GM23338 (cell line): ENCODE results near the gene DYSF. TPM values are rescaled to one million over a fixed set of nuclear protein-coding genes. Genes with fewer than 3 reads are reported as not detected.

Source experiments
- ATAC-seq: fragments of 200-7000 bp; cut with Tn5 transposase; 3 replicates; pipeline ENCODE4 v1.9.1; 2020
- DNase-seq: peaks from one replicate; pipeline ENCODE4 v3.0.0-alpha.2; 2015; ENCODE audit warnings: low spot score
- H2AFZ ChIP-seq: fragments of 200-600 bp; sonication (generic); 2 replicates; pipeline ENCODE4 v1.8.0; 2016; ENCODE audit warnings: antibody characterized with exemption, mild to moderate bottlenecking, moderate library complexity
- H3F3A ChIP-seq: fragments of 200-600 bp; sonication (generic); replicated peaks from 2 replicates; pipeline ENCODE4 v1.8.0; 2017; ENCODE audit warnings: antibody characterized with exemption, mixed run types, low read depth
- H3K27ac ChIP-seq: fragments of 200-600 bp; sonication (generic); 2 replicates; pipeline ENCODE4 v1.6.1; 2016; ENCODE audit warnings: low read depth
- H3K27me3 ChIP-seq: fragments of 200-600 bp; sonication (generic); 2 replicates; pipeline ENCODE4 v1.8.0; 2016; ENCODE audit warnings: mild to moderate bottlenecking, mixed run types, moderate library complexity; ENCODE audit not compliant: insufficient read depth
- H3K36me3 ChIP-seq: fragments of 200-600 bp; sonication (generic); 2 replicates; pipeline ENCODE4 v1.8.0; 2016; ENCODE audit warnings: mild to moderate bottlenecking; ENCODE audit not compliant: insufficient read depth
- H3K4me1 ChIP-seq: fragments of 200-600 bp; sonication (generic); 2 replicates; pipeline ENCODE4 v1.8.0; 2016; ENCODE audit warnings: mild to moderate bottlenecking, moderate library complexity; ENCODE audit not compliant: insufficient read depth
- H3K4me2 ChIP-seq: fragments of 200-600 bp; sonication (generic); 2 replicates; pipeline ENCODE4 v1.7.1; 2017; ENCODE audit warnings: mixed run types
- H3K4me3 ChIP-seq: fragments of 200-600 bp; sonication (generic); 2 replicates; pipeline ENCODE4 v1.6.1; 2016; ENCODE audit warnings: mixed run types
- H3K79me2 ChIP-seq: fragments of 200-600 bp; sonication (generic); replicated peaks from 2 replicates; pipeline ENCODE4 v1.8.0; 2017; ENCODE audit warnings: mild to moderate bottlenecking; ENCODE audit not compliant: insufficient read depth
- H3K9me2 ChIP-seq: fragments of 200-600 bp; sonication (generic); 2 replicates; pipeline ENCODE4 v1.8.0; 2017; ENCODE audit not compliant: insufficient read depth
- H4K20me1 ChIP-seq: fragments of 200-600 bp; sonication (generic); replicated peaks from 2 replicates; pipeline ENCODE4 v1.8.0; 2017; ENCODE audit warnings: mild to moderate bottlenecking; ENCODE audit not compliant: insufficient read depth
- H3K27ac Mint-ChIP-seq: 2 replicates; pipeline ENCODE4 v1.8.0; 2020; ENCODE audit warnings: inconsistent platforms, mild to moderate bottlenecking, moderate library complexity, mixed read lengths
- H3K27me3 Mint-ChIP-seq: 3 replicates; pipeline ENCODE4 v1.8.0; 2022; ENCODE audit warnings: low read depth, mild to moderate bottlenecking, moderate library complexity, mixed read lengths, inconsistent platforms; ENCODE audit not compliant: insufficient read depth, poor library complexity
- H3K36me3 Mint-ChIP-seq: 3 replicates; pipeline ENCODE4 v1.8.0; 2021; ENCODE audit warnings: low read depth, mild to moderate bottlenecking, inconsistent platforms, moderate library complexity, mixed read lengths
- H3K4me1 Mint-ChIP-seq: 3 replicates; pipeline ENCODE4 v1.8.0; 2020; ENCODE audit warnings: mild to moderate bottlenecking, inconsistent platforms, mixed read lengths
- H3K4me3 Mint-ChIP-seq: 3 replicates; pipeline ENCODE4 v1.8.0; 2021; ENCODE audit warnings: moderate library complexity, mild to moderate bottlenecking, inconsistent platforms, mixed read lengths
- H3K9me3 Mint-ChIP-seq: 3 replicates; pipeline ENCODE4 v1.8.0; 2020; ENCODE audit warnings: moderate library complexity, mild to moderate bottlenecking, inconsistent platforms, mixed read lengths
- CREB1 ChIP-seq: fragments of 250-450 bp; sonication (Bioruptor Pico); IDR thresholded peaks from 2 replicates; pipeline ENCODE4 v1.5.0; 2020; ENCODE audit warnings: low read depth, mild to moderate bottlenecking, moderate library complexity
- CTCF ChIP-seq, 2 experiments: fragments of 200-600 bp in 1 of 2; sonication (generic) in 1 of 2; conservative IDR thresholded peaks; 2 replicates each; pipeline versions ENCODE4 v1.5.1 to v1.6.1; 2016 to 2017; ENCODE audit warnings: antibody characterized with exemption in 2 of 2, low read depth in 2 of 2, mild to moderate bottlenecking in 2 of 2, moderate library complexity in 1 of 2
- ETS1 ChIP-seq: IDR thresholded peaks from 2 replicates; pipeline ENCODE4 v1.6.1; 2016; ENCODE audit warnings: antibody characterized with exemption
- EZH2 ChIP-seq: fragments of 200-600 bp; sonication (generic); IDR thresholded peaks from one replicate; pipeline ENCODE4 v1.8.0; 2017; ENCODE audit warnings: antibody characterized with exemption, mild to moderate bottlenecking, low read depth; ENCODE audit not compliant: unreplicated experiment
- EZH2phosphoT487 ChIP-seq: fragments of 200-600 bp; sonication (generic); IDR thresholded peaks from one replicate; pipeline ENCODE4 v1.8.1; 2018; ENCODE audit warnings: antibody characterized with exemption; ENCODE audit not compliant: unreplicated experiment
- JUNB ChIP-seq: IDR thresholded peaks from one replicate; pipeline ENCODE4 v1.6.1; 2016; ENCODE audit warnings: antibody characterized with exemption; ENCODE audit not compliant: unreplicated experiment
- NANOG ChIP-seq: IDR thresholded peaks from 2 replicates; pipeline ENCODE4 v1.6.1; 2016; ENCODE audit warnings: antibody characterized with exemption, borderline replicate concordance
- POLR2AphosphoS5 ChIP-seq: IDR thresholded peaks from 2 replicates; pipeline ENCODE4 v1.6.1; 2016; ENCODE audit warnings: antibody characterized with exemption, low read depth
- STAT1 ChIP-seq: IDR thresholded peaks from one replicate; pipeline ENCODE4 v1.6.1; 2016; ENCODE audit warnings: antibody characterized with exemption; ENCODE audit not compliant: unreplicated experiment
- ZNF114 ChIP-seq: fragments of 250-450 bp; sonication (Bioruptor Pico); IDR thresholded peaks from 2 replicates; pipeline ENCODE4 v1.5.0; 2020; ENCODE audit warnings: mild to moderate bottlenecking, moderate library complexity
- ZNF331 ChIP-seq: fragments of 250-450 bp; sonication (Bioruptor Pico); IDR thresholded peaks from 2 replicates; pipeline ENCODE4 v1.5.0; 2020; ENCODE audit warnings: low read depth, mild to moderate bottlenecking, moderate library complexity
- ZNF462 ChIP-seq: fragments of 250-450 bp; sonication (Bioruptor Pico); IDR thresholded peaks from 2 replicates; pipeline ENCODE4 v1.5.0; 2020; ENCODE audit warnings: mild to moderate bottlenecking, moderate library complexity
- polyA plus RNA-seq: library from polyadenylated mRNA; unstranded; fragments of >200 nt; fragmentation: Nextera tagmentation; extraction: Ambion mirVana; gene quantifications from 2 replicates; pipeline ENCODE4 v1.2.1, GENCODE V29; 2016
- total RNA-seq: library from RNA; depleted of rRNA; stranded (reverse); fragments of >200 nt; shearing (Covaris generic); gene quantifications from 2 replicates; pipeline ENCODE4 v1.2.3, GENCODE V29; 2014
- TF ChIP-seq, protein P1 (sequence below): IDR thresholded peaks from one replicate; pipeline ENCODE4 v1.6.1; 2018; ENCODE audit warnings: antibody characterized with exemption; ENCODE audit not compliant: unreplicated experiment

DYSF gene
- total and polyA plus RNA-seq, 2 experiments from 2014 or later: 7.3 to 21.3 TPM

DNA sequence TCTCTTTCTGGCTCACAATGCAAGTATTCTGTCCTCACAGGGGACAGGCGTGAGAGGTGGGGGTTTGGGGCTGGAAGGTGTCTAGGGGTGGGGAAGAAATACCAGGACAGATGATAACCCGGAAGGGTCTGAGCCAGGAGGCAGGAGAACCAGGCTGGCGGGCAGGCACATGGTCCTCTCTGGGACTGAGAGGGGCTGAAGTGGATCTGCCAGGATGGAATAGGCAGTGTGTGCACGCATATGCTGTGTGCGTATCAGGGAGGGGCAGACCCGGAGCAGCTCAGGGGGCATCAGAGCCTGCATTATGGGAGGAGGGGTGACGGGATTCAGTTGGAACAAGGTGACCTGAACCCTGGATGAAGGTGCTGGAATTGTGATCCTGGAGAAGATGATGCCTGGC lies 157.3 kb downstream of the DYSF start:
- no peak for TF ChIP-seq JUNB
- no peak for TF ChIP-seq EZH2phosphoT487
- no peak for TF ChIP-seq ZNF114
- TF ChIP-seq NANOG: no peak
- no peak for TF ChIP-seq ZNF331
- TF ChIP-seq CTCF (conservative IDR thresholded peaks at IDR 0.05; ENCODE audit: low read depth in 2 of 2): no peak
- TF ChIP-seq POLR2AphosphoS5: no peak
- TF ChIP-seq ZNF462 (CRISPR knock-in tag): no peak
- TF ChIP-seq STAT1: no peak
- no peak for TF ChIP-seq EZH2
- no peak for TF ChIP-seq ETS1
- TF ChIP-seq CREB1 (CRISPR knock-in tag): no peak
- TF ChIP-seq, protein P1, sequence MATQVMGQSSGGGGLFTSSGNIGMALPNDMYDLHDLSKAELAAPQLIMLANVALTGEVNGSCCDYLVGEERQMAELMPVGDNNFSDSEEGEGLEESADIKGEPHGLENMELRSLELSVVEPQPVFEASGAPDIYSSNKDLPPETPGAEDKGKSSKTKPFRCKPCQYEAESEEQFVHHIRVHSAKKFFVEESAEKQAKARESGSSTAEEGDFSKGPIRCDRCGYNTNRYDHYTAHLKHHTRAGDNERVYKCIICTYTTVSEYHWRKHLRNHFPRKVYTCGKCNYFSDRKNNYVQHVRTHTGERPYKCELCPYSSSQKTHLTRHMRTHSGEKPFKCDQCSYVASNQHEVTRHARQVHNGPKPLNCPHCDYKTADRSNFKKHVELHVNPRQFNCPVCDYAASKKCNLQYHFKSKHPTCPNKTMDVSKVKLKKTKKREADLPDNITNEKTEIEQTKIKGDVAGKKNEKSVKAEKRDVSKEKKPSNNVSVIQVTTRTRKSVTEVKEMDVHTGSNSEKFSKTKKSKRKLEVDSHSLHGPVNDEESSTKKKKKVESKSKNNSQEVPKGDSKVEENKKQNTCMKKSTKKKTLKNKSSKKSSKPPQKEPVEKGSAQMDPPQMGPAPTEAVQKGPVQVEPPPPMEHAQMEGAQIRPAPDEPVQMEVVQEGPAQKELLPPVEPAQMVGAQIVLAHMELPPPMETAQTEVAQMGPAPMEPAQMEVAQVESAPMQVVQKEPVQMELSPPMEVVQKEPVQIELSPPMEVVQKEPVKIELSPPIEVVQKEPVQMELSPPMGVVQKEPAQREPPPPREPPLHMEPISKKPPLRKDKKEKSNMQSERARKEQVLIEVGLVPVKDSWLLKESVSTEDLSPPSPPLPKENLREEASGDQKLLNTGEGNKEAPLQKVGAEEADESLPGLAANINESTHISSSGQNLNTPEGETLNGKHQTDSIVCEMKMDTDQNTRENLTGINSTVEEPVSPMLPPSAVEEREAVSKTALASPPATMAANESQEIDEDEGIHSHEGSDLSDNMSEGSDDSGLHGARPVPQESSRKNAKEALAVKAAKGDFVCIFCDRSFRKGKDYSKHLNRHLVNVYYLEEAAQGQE: no peak
- no peak overlapping the region for H3K4me2 ChIP-seq
- DNase-seq (no peak), ATAC-seq (no peak)
- H3K79me2 ChIP-seq: no peaks in the 10 kb centered on the region
- no peaks in the 10 kb centered on the region for H3K4me1 ChIP-seq
- peaks cover 14% of the 10 kb centered on the region for H3K27me3 Mint-ChIP-seq
- H3K9me3 Mint-ChIP-seq: no peaks in the 10 kb centered on the region
- H3K27ac ChIP-seq: no peak overlapping the region
- no peaks in the 10 kb centered on the region for H3K36me3 ChIP-seq
- no peak overlapping the region for H2AFZ ChIP-seq
- H3K4me1 Mint-ChIP-seq: peaks cover 5% of the 10 kb centered on the region
- H3K4me3 ChIP-seq: no peak overlapping the region
- H3F3A ChIP-seq: no peaks in the 10 kb centered on the region
- no peaks in the 10 kb centered on the region for H3K27me3 ChIP-seq
- H3K4me3 Mint-ChIP-seq: no peak overlapping the region
- H3K9me2 ChIP-seq: 0 out of 2 replicates have a peak, but pooled peaks cover 5% of the 10 kb centered on the region
- H3K36me3 Mint-ChIP-seq: peaks cover 2% of the 10 kb centered on the region; the same call in 2 of the 3 replicates
- no peaks in the 10 kb centered on the region for H4K20me1 ChIP-seq
- no peak overlapping the region for H3K27ac Mint-ChIP-seq
